ENCODE results near the gene PRKD2. TPM values are rescaled to one million over a fixed set of nuclear protein-coding genes. Genes with fewer than 3 reads are reported as not detected.

The PRKD2 gene
- total and polyA plus RNA-seq, 2 of the 8 experiments (the other 6 are each of a cell fraction or from before 2014, with no cell fraction given), result 24.4 to 63.8 TPM

DNA sequence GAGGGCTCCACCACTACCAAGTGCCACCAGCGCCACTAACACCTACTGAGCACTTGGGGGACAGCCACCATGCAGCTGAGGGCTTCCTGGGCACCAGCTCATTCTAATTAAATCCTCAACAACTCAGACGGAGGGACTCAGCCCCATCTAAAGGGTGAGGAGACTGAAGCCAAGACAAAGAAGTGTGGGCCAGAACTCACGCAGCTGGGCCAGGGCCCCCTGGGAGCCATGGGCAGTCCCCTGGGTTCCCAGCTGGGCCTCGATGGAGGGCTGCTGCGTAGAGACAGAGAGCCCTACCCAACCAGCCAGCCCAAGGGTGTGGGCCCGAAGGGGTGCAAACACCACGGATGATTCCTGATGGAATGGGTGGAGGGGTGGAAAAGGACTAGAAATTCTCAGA, 12.8 kb upstream of the PRKD2 start (continued):
- TF ChIP-seq, protein P1, sequence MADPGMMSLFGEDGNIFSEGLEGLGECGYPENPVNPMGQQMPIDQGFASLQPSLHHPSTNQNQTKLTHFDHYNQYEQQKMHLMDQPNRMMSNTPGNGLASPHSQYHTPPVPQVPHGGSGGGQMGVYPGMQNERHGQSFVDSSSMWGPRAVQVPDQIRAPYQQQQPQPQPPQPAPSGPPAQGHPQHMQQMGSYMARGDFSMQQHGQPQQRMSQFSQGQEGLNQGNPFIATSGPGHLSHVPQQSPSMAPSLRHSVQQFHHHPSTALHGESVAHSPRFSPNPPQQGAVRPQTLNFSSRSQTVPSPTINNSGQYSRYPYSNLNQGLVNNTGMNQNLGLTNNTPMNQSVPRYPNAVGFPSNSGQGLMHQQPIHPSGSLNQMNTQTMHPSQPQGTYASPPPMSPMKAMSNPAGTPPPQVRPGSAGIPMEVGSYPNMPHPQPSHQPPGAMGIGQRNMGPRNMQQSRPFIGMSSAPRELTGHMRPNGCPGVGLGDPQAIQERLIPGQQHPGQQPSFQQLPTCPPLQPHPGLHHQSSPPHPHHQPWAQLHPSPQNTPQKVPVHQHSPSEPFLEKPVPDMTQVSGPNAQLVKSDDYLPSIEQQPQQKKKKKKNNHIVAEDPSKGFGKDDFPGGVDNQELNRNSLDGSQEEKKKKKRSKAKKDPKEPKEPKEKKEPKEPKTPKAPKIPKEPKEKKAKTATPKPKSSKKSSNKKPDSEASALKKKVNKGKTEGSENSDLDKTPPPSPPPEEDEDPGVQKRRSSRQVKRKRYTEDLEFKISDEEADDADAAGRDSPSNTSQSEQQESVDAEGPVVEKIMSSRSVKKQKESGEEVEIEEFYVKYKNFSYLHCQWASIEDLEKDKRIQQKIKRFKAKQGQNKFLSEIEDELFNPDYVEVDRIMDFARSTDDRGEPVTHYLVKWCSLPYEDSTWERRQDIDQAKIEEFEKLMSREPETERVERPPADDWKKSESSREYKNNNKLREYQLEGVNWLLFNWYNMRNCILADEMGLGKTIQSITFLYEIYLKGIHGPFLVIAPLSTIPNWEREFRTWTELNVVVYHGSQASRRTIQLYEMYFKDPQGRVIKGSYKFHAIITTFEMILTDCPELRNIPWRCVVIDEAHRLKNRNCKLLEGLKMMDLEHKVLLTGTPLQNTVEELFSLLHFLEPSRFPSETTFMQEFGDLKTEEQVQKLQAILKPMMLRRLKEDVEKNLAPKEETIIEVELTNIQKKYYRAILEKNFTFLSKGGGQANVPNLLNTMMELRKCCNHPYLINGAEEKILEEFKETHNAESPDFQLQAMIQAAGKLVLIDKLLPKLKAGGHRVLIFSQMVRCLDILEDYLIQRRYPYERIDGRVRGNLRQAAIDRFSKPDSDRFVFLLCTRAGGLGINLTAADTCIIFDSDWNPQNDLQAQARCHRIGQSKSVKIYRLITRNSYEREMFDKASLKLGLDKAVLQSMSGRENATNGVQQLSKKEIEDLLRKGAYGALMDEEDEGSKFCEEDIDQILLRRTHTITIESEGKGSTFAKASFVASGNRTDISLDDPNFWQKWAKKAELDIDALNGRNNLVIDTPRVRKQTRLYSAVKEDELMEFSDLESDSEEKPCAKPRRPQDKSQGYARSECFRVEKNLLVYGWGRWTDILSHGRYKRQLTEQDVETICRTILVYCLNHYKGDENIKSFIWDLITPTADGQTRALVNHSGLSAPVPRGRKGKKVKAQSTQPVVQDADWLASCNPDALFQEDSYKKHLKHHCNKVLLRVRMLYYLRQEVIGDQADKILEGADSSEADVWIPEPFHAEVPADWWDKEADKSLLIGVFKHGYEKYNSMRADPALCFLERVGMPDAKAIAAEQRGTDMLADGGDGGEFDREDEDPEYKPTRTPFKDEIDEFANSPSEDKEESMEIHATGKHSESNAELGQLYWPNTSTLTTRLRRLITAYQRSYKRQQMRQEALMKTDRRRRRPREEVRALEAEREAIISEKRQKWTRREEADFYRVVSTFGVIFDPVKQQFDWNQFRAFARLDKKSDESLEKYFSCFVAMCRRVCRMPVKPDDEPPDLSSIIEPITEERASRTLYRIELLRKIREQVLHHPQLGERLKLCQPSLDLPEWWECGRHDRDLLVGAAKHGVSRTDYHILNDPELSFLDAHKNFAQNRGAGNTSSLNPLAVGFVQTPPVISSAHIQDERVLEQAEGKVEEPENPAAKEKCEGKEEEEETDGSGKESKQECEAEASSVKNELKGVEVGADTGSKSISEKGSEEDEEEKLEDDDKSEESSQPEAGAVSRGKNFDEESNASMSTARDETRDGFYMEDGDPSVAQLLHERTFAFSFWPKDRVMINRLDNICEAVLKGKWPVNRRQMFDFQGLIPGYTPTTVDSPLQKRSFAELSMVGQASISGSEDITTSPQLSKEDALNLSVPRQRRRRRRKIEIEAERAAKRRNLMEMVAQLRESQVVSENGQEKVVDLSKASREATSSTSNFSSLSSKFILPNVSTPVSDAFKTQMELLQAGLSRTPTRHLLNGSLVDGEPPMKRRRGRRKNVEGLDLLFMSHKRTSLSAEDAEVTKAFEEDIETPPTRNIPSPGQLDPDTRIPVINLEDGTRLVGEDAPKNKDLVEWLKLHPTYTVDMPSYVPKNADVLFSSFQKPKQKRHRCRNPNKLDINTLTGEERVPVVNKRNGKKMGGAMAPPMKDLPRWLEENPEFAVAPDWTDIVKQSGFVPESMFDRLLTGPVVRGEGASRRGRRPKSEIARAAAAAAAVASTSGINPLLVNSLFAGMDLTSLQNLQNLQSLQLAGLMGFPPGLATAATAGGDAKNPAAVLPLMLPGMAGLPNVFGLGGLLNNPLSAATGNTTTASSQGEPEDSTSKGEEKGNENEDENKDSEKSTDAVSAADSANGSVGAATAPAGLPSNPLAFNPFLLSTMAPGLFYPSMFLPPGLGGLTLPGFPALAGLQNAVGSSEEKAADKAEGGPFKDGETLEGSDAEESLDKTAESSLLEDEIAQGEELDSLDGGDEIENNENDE (IDR thresholded peaks at IDR 0.05; ENCODE audit: insufficient replicate concordance, low read length), result no peak
- TF ChIP-seq BACH1 (IDR thresholded peaks at IDR 0.05; ENCODE audit: low read length) (no peak), RBBP5 (IDR thresholded peaks at IDR 0.05; ENCODE audit: borderline replicate concordance, low read depth, low read length) (no peak)

All from H1 (cell line).